ENCODE results near the gene RAB28.

The RAB28 gene

GRCh38 chr4:13509442-13509841 is 25.3 kb upstream of the RAB28 start:
- DNase-seq (ENCODE audit: low read depth): no peak

DNA sequence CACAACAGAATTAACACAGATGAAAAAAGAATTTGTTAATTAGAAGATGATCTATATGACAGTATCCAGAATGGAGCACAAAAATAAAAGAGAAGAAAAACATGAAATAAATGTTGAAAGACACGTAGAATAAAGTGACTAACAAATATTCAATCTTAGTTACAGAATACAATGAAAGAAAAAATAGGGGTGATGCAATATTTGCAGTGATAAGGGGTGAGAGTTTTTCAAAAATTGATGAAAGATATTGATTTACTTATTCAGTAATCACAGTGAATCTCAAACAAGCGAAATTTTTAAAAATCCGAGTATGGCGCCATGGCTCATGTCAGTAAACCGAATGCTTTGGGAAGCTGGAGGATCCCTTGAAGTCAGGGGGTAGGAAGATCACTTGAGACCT is 20.2 kb upstream of the RAB28 start:
- DNase-seq (ENCODE audit: low read depth): no peak

- DNase-seq (ENCODE audit: low read depth): no peak
These were observed 14.3 kb upstream of the RAB28 start for GRCh38 chr4:13498469-13498868.

DNA sequence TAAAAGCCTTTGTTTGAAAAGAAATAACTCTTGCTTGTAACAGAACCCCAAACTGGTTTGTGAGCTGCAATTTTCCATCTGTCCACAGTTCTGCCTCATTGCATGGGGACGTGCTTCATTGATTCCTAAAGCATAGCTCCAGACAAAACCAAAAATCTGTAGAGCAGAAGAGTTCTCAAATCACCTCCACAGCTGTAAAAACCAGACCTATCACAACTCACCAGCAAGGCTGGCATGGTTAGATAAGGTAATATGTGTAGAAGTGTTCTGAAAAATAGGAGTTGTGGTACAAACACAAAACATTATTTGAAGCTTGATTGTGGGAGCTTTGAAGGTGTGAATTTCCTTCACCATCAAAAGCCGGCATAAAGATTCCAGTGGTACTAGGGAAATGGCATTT is 12.5 kb upstream of the RAB28 start:
- DNase-seq (ENCODE audit: low read depth): no peak

- no peak for DNase-seq (ENCODE audit: low read depth)
These were observed 11.6 kb upstream of the RAB28 start for GRCh38 chr4:13495753-13496152.

GRCh38 chr4:13493793-13494192 is 9.7 kb upstream of the RAB28 start:
- no peak for DNase-seq (ENCODE audit: low read depth)

GRCh38 chr4:13492747-13493146 is 8.6 kb upstream of the RAB28 start:
- DNase-seq (ENCODE audit: low read depth): no peak

- DNase-seq (ENCODE audit: low read depth): no peak
These were observed 645 bp upstream of the RAB28 start for GRCh38 chr4:13484749-13485221.

DNA sequence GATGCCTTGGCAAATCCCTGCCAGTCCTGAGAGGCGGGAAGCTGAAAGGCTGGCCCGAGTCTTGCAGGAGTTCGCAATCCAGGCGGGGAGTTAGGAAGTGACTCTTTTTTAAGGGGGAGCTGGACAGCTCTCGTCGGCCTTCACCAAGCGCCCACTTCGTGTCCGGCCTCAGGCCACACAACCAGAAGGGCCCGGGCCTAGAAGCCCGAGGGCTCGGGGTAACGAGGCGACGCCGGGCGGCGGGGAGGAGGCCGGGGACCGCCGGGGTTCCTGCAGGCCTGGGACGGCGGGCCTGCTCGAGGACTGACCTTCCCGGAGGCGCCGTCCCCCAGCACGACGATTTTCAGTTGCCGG is 395 bp downstream of the RAB28 start:
- peak; percentile 0 for DNase-seq (ENCODE audit: low read depth)

DNA sequence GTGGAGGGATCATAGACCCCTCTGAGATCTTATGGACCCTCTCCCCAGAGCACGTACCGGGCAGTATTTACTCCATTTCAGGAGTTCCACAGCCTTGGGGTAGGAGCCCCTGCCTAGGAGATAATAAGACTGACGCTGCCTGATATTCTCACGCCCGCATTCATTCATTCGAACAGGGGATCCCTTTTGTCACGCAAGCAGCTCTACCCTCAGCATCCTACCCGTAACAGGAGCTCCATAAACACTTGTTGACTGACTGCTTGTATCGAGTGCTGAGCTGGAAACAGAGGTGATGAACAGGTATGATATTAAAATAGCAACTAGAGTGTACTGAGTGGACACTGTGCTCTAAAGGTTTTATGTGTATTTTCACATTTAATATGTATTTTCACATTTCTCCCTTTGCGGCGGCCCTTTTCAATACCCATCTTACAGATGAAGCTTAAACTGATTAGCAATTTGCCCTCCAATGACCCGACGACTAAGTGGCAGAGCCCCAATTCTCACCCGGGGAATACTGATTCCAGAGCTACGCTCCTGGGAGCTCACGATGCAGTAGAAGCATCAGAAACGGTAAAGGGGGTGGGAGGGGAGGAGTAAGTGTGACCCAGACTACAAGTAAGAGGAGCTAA is 888 bp downstream of the RAB28 start:
- no peak for DNase-seq (ENCODE audit: low read depth)

- DNase-seq (ENCODE audit: low read depth): no peak
These were observed 2.6 kb downstream of the RAB28 start for GRCh38 chr4:13481569-13481968.

GRCh38 chr4:13478707-13479106 is 5.4 kb downstream of the RAB28 start:
- DNase-seq (ENCODE audit: low read depth): no peak

DNA sequence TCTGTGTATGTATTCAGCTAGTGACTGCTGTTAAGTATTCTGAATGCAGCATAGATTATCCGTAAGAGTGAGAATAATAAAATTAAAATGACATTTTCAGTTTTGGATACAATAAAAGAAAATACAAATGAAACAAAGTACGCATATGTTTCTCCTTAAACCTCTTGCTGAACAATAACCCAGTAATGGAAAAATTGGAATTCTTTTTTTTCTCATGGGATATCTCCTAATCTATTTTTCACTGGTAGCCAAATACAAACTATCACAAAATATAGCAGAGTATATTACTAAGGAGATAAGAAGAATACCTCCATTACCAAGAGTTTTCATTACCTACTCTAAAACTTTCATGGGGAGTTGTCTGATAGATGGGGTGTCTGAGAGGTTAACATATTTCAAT is 6.0 kb downstream of the RAB28 start:
- no peak for DNase-seq (ENCODE audit: low read depth)

DNA sequence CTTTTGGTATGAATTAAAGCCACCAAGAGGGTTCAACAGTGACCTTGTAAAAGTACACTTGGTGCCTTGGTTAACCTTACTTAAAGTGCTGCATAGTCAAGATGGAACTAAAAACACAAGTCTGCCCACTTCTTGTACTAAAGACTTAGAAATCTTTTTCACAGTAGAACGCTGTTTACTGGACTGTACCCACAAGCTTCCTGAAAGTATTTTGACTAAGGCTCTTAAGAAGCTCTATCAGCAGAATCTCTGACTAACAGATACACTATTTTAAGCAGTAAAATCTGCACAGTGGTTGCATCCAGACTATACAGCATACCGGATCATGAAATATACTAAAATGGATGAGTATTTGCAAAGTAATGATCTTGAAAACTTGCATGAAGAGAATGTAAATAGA is 7.2 kb downstream of the RAB28 start:
- no peak for DNase-seq (ENCODE audit: low read depth)

DNA sequence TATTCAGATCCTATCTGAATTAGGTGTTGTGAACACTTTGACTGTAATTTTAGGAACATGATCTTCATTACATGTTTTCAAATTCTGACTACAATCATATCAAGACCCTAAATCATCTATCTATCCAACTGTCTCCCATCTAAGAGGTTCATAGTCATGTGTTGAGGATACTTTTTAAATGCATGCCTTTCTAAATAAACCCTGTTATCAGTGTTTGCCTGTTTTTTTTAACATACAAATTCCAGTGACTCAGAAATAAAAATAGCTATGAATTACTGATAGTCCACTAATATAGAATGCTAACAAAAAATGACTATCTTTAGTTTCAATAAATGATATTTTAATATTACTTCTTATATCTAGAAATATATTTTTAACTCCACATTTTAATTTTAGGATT is 8.0 kb downstream of the RAB28 start:
- no peak for DNase-seq (ENCODE audit: low read depth)

DNA sequence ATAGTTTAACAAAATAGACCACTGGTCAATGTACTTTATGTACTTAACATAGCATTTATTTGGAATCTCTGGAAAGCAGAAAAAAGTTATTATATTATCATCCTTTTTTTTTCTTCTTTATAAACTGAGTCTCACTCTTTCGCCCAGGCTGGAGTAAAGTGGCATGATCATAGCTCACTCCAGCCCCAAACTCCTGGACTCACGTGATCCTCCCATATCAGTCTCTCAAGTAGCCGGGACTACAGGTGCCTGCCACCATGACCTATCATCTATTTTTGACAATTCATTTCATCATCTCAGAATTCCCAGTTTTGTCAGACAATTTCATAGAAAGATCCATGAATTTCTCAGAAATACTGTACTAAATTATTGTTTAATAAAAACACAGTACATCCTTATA is 12.7 kb downstream of the RAB28 start:
- no peak for DNase-seq (ENCODE audit: low read depth)

- DNase-seq (ENCODE audit: low read depth): no peak
These were observed 13.8 kb downstream of the RAB28 start for GRCh38 chr4:13470379-13470778.

- DNase-seq (ENCODE audit: low read depth): no peak
These were observed 19.2 kb downstream of the RAB28 start for GRCh38 chr4:13464973-13465372.

DNA sequence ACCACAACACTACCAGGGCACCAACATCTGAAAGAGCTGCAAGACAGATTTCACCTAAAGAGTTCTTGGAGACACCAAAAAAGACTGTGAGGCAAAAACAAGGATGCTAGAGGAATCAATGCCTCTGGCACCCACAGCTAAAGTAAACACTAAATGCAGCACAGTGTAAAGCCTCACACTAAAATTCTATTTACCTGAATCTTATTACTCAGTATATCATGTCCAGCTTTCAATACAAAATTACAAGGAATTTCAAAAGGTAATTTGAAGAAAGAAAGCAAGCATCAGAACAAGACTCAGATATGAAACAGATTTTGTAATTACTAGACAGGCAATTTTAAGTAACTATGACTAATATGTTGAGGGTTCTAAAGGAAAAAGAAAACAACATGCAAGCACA is 19.6 kb downstream of the RAB28 start:
- no peak for DNase-seq (ENCODE audit: low read depth)

DNA sequence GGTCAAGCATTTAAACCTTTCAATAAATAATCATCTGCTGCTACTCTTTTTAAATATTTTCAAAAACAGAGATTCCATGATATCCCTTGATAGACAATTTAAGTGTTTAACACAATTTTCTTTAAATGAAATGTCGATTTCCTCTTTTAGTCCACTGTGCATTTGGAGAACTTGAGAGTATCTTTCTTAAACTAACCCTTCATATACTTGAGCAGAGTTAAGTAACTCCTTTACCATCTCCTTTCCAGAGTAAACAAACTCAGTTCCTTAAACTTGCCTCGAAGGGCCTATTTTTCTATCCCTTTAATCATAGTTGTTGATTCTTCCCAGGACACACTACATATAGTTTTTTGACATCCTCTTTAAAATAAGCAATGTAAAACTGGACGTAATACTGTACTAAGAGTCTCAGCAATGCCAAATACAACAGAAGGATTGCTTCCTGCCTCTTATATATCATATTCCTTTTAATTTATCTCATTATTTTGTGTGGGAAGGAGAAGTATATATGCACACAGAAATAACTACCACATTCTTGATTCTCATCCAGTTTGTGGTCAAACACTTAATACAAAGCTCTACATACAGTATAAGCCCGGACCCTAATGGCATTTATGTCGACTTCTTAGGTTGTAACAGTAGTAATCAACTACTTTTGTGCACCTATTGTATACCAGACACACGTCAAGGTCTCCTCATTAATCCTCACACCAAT is 22.8 kb downstream of the RAB28 start:
- no peak for DNase-seq (ENCODE audit: low read depth)

DNA sequence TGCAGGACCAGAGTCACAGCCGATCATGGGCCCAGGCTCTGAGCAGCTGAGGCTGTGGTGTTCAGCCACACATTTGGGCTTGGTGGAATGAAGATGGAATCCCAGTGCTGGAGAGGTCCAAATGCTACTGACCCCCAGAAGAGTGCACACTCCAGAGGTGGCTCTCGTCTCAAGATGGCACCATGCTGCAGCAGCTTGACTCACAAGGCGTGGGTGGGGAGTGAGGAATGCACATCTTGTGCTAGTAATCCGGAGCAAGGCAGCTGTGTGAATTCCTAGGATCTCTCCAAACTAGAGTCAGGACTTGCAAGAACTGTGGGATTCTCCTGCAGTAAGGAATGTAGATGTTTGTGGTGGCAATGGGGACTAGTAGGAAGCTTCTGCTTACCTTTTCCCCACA is 28.7 kb downstream of the RAB28 start:
- DNase-seq (ENCODE audit: low read depth): no peak

DNA sequence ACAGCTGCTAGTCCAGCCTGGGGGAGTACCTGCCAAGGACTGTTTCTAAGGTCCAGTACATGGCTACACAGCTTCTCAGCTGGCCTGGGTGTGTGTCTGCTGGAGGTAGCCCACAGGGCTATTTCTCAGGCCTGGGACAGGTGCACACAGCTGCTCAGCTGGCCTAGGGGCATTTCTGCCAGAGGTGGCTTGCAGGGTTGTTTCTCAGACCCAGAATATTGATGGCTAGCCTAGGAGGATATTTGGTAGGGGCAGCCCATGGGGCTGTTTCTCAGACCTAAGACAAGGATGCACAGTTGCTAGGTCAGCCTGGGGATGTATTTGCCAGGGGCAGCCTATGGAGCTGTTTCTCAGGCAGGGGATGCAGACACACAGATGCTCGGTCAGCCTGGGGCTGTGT is 29.4 kb downstream of the RAB28 start:
- no peak for DNase-seq (ENCODE audit: low read depth)

DNA sequence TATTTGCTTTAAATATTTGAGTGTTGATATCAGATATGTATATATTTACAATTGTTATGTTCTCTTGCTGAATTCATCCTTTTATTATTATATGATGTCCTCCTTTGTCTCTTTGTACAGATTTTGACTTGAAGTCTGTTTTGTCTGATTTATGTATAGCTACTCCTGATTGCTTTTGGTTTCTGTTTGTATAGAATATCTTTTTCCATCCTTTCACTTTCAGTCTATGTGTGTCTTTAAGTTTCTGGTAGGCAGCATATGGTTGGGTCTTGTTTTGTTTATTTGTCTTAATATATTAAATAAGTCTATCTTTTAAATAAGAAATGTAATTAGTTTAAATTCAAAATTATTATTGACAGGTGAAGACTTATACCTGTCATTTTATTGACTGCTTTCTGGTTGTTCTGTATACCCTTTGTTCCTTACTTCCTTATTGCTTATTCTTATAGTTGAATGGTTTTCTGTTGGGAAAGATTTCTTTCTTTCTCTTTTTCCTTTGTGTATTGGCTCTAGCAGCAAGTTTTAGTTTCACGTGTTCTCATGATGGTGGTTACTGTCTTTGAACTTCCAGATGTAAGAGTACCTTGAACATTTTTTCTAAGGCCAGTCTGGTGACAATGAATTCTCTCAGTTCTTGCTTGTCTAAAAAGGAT is 31.1 kb downstream of the RAB28 start:
- no peak for DNase-seq (ENCODE audit: low read depth)

DNA sequence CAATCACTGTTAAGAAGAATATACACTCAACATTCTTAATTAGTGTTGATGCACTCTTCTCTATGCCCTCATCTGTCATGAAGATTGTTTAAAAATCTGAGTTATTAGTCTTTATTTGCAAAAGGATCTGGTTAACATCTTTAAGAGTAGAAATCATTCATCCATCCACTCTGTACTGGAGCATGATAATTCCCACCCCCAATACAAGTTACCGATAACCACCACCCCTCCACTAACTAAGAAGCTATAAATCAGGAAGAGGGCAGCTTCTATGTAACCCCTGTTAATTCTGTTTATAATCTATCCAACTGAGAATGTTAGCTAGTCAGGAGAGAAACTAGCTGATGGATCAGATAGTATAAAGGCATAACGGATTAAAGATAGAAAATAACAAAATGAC is 34.5 kb downstream of the RAB28 start:
- DNase-seq (ENCODE audit: low read depth): no peak

Data from stimulated activated CD8-positive, alpha-beta memory T cell treated with anti-CD3 and anti-CD28 coated beads, Interleukin-7, amount 100 ng/mL, for 24 hours (primary cell).